Erythroblast (primary cell): Measurements from ENCODE around the gene COL11A2.

Experiments used
- GATA1 ChIP-seq: IDR thresholded peaks from 2 replicates; pipeline ENCODE4 v1.6.1; 2011; ENCODE audit warnings: low read depth, mild to moderate bottlenecking, control low read depth, low read length, moderate library complexity
- POLR2A ChIP-seq: IDR thresholded peaks from 2 replicates; pipeline ENCODE4 v1.6.1; 2011; ENCODE audit warnings: mild to moderate bottlenecking, low read length

DNA sequence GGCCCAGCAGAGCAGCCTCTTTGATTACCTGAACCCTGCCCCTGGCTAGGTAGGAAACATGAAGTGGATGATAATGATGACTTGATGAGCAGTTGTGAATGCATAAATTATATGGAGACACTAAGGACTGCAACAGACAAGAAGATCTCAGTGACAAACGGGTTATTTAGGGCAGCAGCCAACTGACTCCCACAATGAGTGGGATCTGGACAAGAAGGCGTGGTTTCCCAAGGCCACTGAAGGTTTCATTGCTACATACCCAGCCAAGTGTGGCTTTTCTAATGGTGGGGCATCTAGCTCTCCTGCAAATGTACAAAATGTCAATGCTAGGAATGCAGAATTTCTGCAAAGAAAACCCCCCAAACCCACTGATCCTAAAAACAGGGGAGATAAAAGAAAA lies 45.5 kb upstream of the COL11A2 start:
- TF ChIP-seq POLR2A (no peak), GATA1 (no peak)
